Rectal smooth muscle tissue (tissue), 1 donor: Measurements from ENCODE around the gene JAKMIP1.
"Not testable (repeated sequence)": the region's sequence is repeated elsewhere in the genome, so short reads cannot be mapped to it uniquely, and the experiment has no call there.

ENCODE experiments used
- H3K27ac ChIP-seq: one replicate; pipeline ENCODE4 v1.7.0; 2013; ENCODE audit warnings: low read depth, low read length, inconsistent platforms
- H3K27me3 ChIP-seq: one replicate; pipeline ENCODE4 v1.7.0; 2013; ENCODE audit warnings: low read length; ENCODE audit not compliant: control insufficient read depth, insufficient read depth
- H3K36me3 ChIP-seq: one replicate; pipeline ENCODE4 v1.7.0; 2013; ENCODE audit warnings: low read length; ENCODE audit not compliant: control insufficient read depth, insufficient read depth
- H3K4me1 ChIP-seq: one replicate; pipeline ENCODE4 v1.7.0; 2013; ENCODE audit warnings: low read length; ENCODE audit not compliant: control insufficient read depth, insufficient read depth
- H3K4me3 ChIP-seq: one replicate; pipeline ENCODE4 v1.7.0; 2013; ENCODE audit warnings: low read length
- H3K9ac ChIP-seq: one replicate; pipeline ENCODE4 v1.7.0; 2013; ENCODE audit warnings: low read length

The JAKMIP1 gene

GRCh38 chr4:6141021-6141420 lies 59.3 kb downstream of the JAKMIP1 start:
- H3K27me3 ChIP-seq, H3K27ac ChIP-seq, H3K4me3 ChIP-seq, H3K36me3 ChIP-seq, H3K9ac ChIP-seq, H3K4me1 ChIP-seq: not testable (repeated sequence)

- Histone ChIP-seq H3K9ac (no peak overlapping the region), H3K4me3 (no peak overlapping the region), H3K4me1 (no peaks in the 10 kb centered on the region), H3K36me3 (no peaks in the 10 kb centered on the region), H3K27ac (no peak overlapping the region), H3K27me3 (no peaks in the 10 kb centered on the region)
Measured at GRCh38 chr4:6137747-6138135, 62.6 kb downstream of the JAKMIP1 start.

- no peaks in the 10 kb centered on the region for H3K4me1 ChIP-seq
- no peak overlapping the region for H3K27ac ChIP-seq
- H3K4me3 ChIP-seq, result no peak overlapping the region
- no peak overlapping the region for H3K9ac ChIP-seq
- H3K27me3 ChIP-seq, result no peaks in the 10 kb centered on the region
- no peaks in the 10 kb centered on the region for H3K36me3 ChIP-seq
Measured at GRCh38 chr4:6137027-6137746, 63.2 kb downstream of the JAKMIP1 start.

- Histone ChIP-seq H3K4me3 (no peak overlapping the region), H3K36me3 (no peaks in the 10 kb centered on the region), H3K4me1 (no peaks in the 10 kb centered on the region), H3K9ac (no peak overlapping the region), H3K27ac (no peak overlapping the region), H3K27me3 (no peaks in the 10 kb centered on the region)
Measured at GRCh38 chr4:6134612-6135220, 65.6 kb downstream of the JAKMIP1 start.

GRCh38 chr4:6132716-6133115 lies 67.6 kb downstream of the JAKMIP1 start:
- Histone ChIP-seq H3K36me3 (no peaks in the 10 kb centered on the region), H3K27ac (no peak overlapping the region), H3K4me3 (no peak overlapping the region), H3K27me3 (no peaks in the 10 kb centered on the region), H3K9ac (no peak overlapping the region), H3K4me1 (no peaks in the 10 kb centered on the region)

- H3K27me3 ChIP-seq, result no peaks in the 10 kb centered on the region
- H3K9ac ChIP-seq, result no peak overlapping the region
- H3K27ac ChIP-seq, result no peak overlapping the region
- H3K4me1 ChIP-seq, result no peaks in the 10 kb centered on the region
- H3K36me3 ChIP-seq, result no peaks in the 10 kb centered on the region
- no peak overlapping the region for H3K4me3 ChIP-seq
Measured at GRCh38 chr4:6128221-6128850, 72.0 kb downstream of the JAKMIP1 start.

GRCh38 chr4:6126971-6127745 lies 73.2 kb downstream of the JAKMIP1 start:
- Histone ChIP-seq H3K36me3 (no peaks in the 10 kb centered on the region), H3K4me1 (no peaks in the 10 kb centered on the region), H3K27me3 (no peaks in the 10 kb centered on the region), H3K27ac (no peak overlapping the region), H3K4me3 (no peak overlapping the region), H3K9ac (no peak overlapping the region)

GRCh38 chr4:6125103-6125651 lies 75.2 kb downstream of the JAKMIP1 start:
- Histone ChIP-seq H3K27me3 (no peaks in the 10 kb centered on the region), H3K4me1 (no peaks in the 10 kb centered on the region)

GRCh38 chr4:6124386-6125102 lies 75.8 kb downstream of the JAKMIP1 start:
- Histone ChIP-seq H3K4me1 (no peaks in the 10 kb centered on the region), H3K9ac (no peak overlapping the region), H3K36me3 (no peaks in the 10 kb centered on the region), H3K27ac (no peak overlapping the region), H3K27me3 (no peaks in the 10 kb centered on the region), H3K4me3 (no peak overlapping the region)

More at GRCh38 chr4:6125103-6125651, 75.2 kb downstream of the JAKMIP1 start:
- Histone ChIP-seq H3K9ac (no peak overlapping the region), H3K27ac (no peak overlapping the region), H3K4me3 (no peak overlapping the region), H3K36me3 (no peaks in the 10 kb centered on the region)

- no peak overlapping the region for H3K27ac ChIP-seq
- no peaks in the 10 kb centered on the region for H3K36me3 ChIP-seq
- no peak overlapping the region for H3K9ac ChIP-seq
- no peak overlapping the region for H3K4me3 ChIP-seq
- no peaks in the 10 kb centered on the region for H3K4me1 ChIP-seq
- no peaks in the 10 kb centered on the region for H3K27me3 ChIP-seq
Measured at GRCh38 chr4:6123976-6124375, 76.4 kb downstream of the JAKMIP1 start.

- Histone ChIP-seq H3K36me3 (no peaks in the 10 kb centered on the region), H3K27me3 (no peaks in the 10 kb centered on the region), H3K27ac (no peak overlapping the region), H3K4me3 (no peak overlapping the region), H3K9ac (no peak overlapping the region), H3K4me1 (no peaks in the 10 kb centered on the region)
Measured at GRCh38 chr4:6123541-6123940, 76.8 kb downstream of the JAKMIP1 start.

- Histone ChIP-seq H3K4me3 (no peak overlapping the region), H3K27ac (no peak overlapping the region), H3K36me3 (no peaks in the 10 kb centered on the region), H3K4me1 (no peaks in the 10 kb centered on the region), H3K27me3 (no peaks in the 10 kb centered on the region), H3K9ac (no peak overlapping the region)
Measured at GRCh38 chr4:6123116-6123515, 77.2 kb downstream of the JAKMIP1 start.
